ENCODE data around the gene PTPN22.

DNA sequence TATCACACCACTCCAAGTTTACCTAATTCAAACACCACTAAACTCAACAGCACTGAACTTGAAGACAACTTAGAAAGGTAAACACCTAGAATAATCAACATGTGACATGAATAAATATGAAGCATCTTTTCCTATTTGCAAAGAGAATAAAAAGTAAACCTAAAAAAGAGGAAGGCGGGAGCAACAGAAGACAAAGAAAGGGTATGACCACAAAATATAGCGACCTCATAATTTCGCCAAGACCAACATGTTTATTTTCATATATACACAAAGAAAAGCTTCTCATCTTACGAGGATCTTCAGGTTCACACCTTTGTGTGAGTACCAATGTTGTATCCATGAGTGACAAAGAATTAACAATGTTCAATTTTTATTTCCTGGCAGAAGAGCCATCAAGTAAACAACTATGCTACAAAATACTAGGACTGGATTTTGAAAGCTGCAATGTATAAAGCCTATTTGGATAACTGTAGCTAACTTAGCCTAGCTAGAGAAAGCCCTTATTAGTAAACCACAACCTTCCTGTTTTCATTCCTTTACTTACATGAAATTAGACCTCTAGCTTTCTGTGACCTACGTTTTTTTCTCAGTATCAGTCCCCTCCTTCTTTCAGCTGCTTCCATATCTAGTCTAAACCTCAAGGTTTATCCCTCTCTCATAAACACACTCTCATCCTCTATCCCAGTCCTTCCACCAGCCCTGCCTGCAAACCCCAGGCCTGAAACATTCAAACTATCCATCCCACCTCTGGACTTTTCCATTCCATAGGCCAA, 91.0 kb downstream of the PTPN22 start:
- TF ChIP-seq CTCF (IDR thresholded peaks at IDR 0.05) = no peak
- TF ChIP-seq POLR2A (IDR thresholded peaks at IDR 0.05) = no peak
